GM12864 (cell line): ENCODE measurements around the gene KCTD6.

Experiments
- DNase-seq: peaks from one replicate; pipeline ENCODE4 v3.0.0-alpha.2; 2011; ENCODE audit warnings: low read depth
- H3K4me3 ChIP-seq: 2 replicates; pipeline ENCODE4 v1.5.1; 2011; ENCODE audit warnings: mild to moderate bottlenecking, low read depth, low read length, control low read depth
- CTCF ChIP-seq: IDR thresholded peaks from 2 replicates; pipeline ENCODE4 v1.5.1; 2011; ENCODE audit warnings: low read depth, mild to moderate bottlenecking, moderate library complexity, low read length, control low read depth, inconsistent platforms; ENCODE audit errors: missing control alignments

KCTD6 gene

GRCh38 chr3:58536501-58537411 is 44.9 kb downstream of the KCTD6 start, which contains the start of gene ACOX2:
ACOX2 (minus strand) TSS chr3:58537190; CDS start chr3:58535106, 2,084 bp downstream.
- no peak within 1 kb of the TSS for H3K4me3 ChIP-seq
- DNase-seq: no peak

GRCh38 chr3:58537412-58538301 is 45.8 kb downstream of the KCTD6 start:
- no peak overlapping the region for H3K4me3 ChIP-seq
- TF ChIP-seq CTCF: no peak
- no peak for DNase-seq

More at GRCh38 chr3:58536501-58537411, 44.9 kb downstream of the KCTD6 start, which contains the start of gene ACOX2:
- no peak for TF ChIP-seq CTCF

- TF ChIP-seq CTCF: no peak
- H3K4me3 ChIP-seq: no peak overlapping the region
- no peak for DNase-seq
These were observed 47.7 kb downstream of the KCTD6 start for GRCh38 chr3:58539626-58540025.

GRCh38 chr3:58540176-58540858 is 48.4 kb downstream of the KCTD6 start:
- no peak for DNase-seq
- no peak for TF ChIP-seq CTCF

GRCh38 chr3:58544541-58544940 is 52.6 kb downstream of the KCTD6 start:
- no peak for DNase-seq

More at GRCh38 chr3:58540176-58540858, 48.4 kb downstream of the KCTD6 start:
- H3K4me3 ChIP-seq: no peak overlapping the region

More at GRCh38 chr3:58544541-58544940, 52.6 kb downstream of the KCTD6 start:
- no peak for TF ChIP-seq CTCF
- H3K4me3 ChIP-seq: no peak overlapping the region
